Measurements from ENCODE around the gene AHRR. TPM values are rescaled to one million over a fixed set of nuclear protein-coding genes. Genes with fewer than 3 reads are reported as not detected.
A peak's percentile ranks its signal among the peaks of the same experiment; 100 is the strongest.

Gene AHRR
- total RNA-seq, 1 donor from 2014 or later: 11.3 TPM

- intact Hi-C loops (cut with DNase I): loop anchor here (10.0 kb wide), 1 partner anchor 124 kb away; no protein-coding TSS in a partner anchor
- Histone ChIP-seq H3K4me3 (no peak overlapping the region), H3K36me3 (no peaks in the 10 kb centered on the region), H3K4me1 (peaks cover 15% of the 10 kb centered on the region), H3K27me3 (no peaks in the 10 kb centered on the region), H3K27ac (no peak overlapping the region), H3K9me3 (no peaks in the 10 kb centered on the region)
- DNase-seq: no peak
- TF ChIP-seq CTCF (IDR thresholded peaks at IDR 0.05): no peak
- ATAC-seq: no peak
Measured at GRCh38 chr5:439181-439580, 117.7 kb downstream of the AHRR start.

GRCh38 chr5:439636-440035, 118.1 kb downstream of the AHRR start:
- Histone ChIP-seq H3K36me3 (no peaks in the 10 kb centered on the region), H3K27me3 (no peaks in the 10 kb centered on the region), H3K27ac (no peak overlapping the region), H3K9me3 (no peaks in the 10 kb centered on the region), H3K4me1 (peaks cover 20% of the 10 kb centered on the region), H3K4me3 (no peak overlapping the region)
- intact Hi-C loops (cut with DNase I): loop anchor here (10.0 kb wide), 1 partner anchor 125 kb away; no protein-coding TSS in a partner anchor
- DNase-seq (no peak), ATAC-seq (no peak)
- TF ChIP-seq CTCF (IDR thresholded peaks at IDR 0.05): no peak

- Histone ChIP-seq H3K4me1 (peaks cover 24% of the 10 kb centered on the region), H3K27ac (no peak overlapping the region), H3K9me3 (no peaks in the 10 kb centered on the region), H3K27me3 (no peaks in the 10 kb centered on the region), H3K36me3 (no peaks in the 10 kb centered on the region), H3K4me3 (no peak overlapping the region)
- DNase-seq (no peak), ATAC-seq (no peak)
- intact Hi-C loops (cut with DNase I): no loop called here
- no peak for TF ChIP-seq CTCF (IDR thresholded peaks at IDR 0.05)
Measured at GRCh38 chr5:440401-441201, 119.1 kb downstream of the AHRR start.

GRCh38 chr5:441996-442334, 120.5 kb downstream of the AHRR start:
- ATAC-seq (no peak), DNase-seq (no peak)
- TF ChIP-seq CTCF (IDR thresholded peaks at IDR 0.05): no peak
- Histone ChIP-seq H3K4me3 (peak overlapping the region; percentile 91), H3K36me3 (peaks cover 11% of the 10 kb centered on the region), H3K4me1 (peaks cover 24% of the 10 kb centered on the region), H3K9me3 (no peaks in the 10 kb centered on the region), H3K27me3 (no peaks in the 10 kb centered on the region), H3K27ac (no peak overlapping the region)
- intact Hi-C loops (cut with DNase I): no loop called here

GRCh38 chr5:442335-443238, 121.1 kb downstream of the AHRR start, which contains the start of gene EXOC3:
EXOC3 (plus strand) TSS chr5:443176; CDS start chr5:446206, 3,030 bp downstream.
- TF ChIP-seq CTCF (IDR thresholded peaks at IDR 0.05): no peak
- ATAC-seq (peak; percentile 95), DNase-seq (peak; percentile 91)
- no peaks in the 10 kb centered on the region for H3K9me3 ChIP-seq
- H3K4me1 ChIP-seq: peaks cover 24% of the 10 kb centered on the region
- H3K36me3 ChIP-seq: peaks cover 17% of the 10 kb centered on the region
- peak within 1 kb of the TSS; percentile 91 for H3K4me3 ChIP-seq
- no peaks in the 10 kb centered on the region for H3K27me3 ChIP-seq
- H3K27ac ChIP-seq: peak within 1 kb of the TSS; percentile 89
- intact Hi-C loops (cut with DNase I): no loop called here

All from upper lobe of right lung (tissue), 1 donor.